ENCODE measurements around the gene HCRTR1.

The HCRTR1 gene

GRCh38 chr1:31587720-31588423 is 29.6 kb upstream of the HCRTR1 start:
- DNase-seq (ENCODE audit: low read depth), result peak; percentile 30
- H3K4me3 ChIP-seq (ENCODE audit: control insufficient read depth, low read depth, low read length), result no peak overlapping the region
- peak; percentile 57 for TF ChIP-seq CTCF (conservative IDR thresholded peaks at IDR 0.05; ENCODE audit: control insufficient read depth, insufficient read depth, low read depth, low read length)

- no peak for TF ChIP-seq CTCF (conservative IDR thresholded peaks at IDR 0.05; ENCODE audit: control insufficient read depth, insufficient read depth, low read depth, low read length)
- H3K4me3 ChIP-seq (ENCODE audit: control insufficient read depth, low read depth, low read length), result peak overlapping the region; percentile 29
These were observed 28.6 kb upstream of the HCRTR1 start for GRCh38 chr1:31588751-31589515.

GRCh38 chr1:31591425-31592093 is 25.9 kb upstream of the HCRTR1 start:
- H3K4me3 ChIP-seq (ENCODE audit: control insufficient read depth, low read depth, low read length), result no peak overlapping the region
- TF ChIP-seq CTCF (conservative IDR thresholded peaks at IDR 0.05; ENCODE audit: control insufficient read depth, insufficient read depth, low read depth, low read length), result no peak
- no peak for DNase-seq (ENCODE audit: low read depth)

More at GRCh38 chr1:31588751-31589515, 28.6 kb upstream of the HCRTR1 start:
- DNase-seq (ENCODE audit: low read depth), result no peak

GRCh38 chr1:31592132-31592531 is 25.4 kb upstream of the HCRTR1 start:
- H3K4me3 ChIP-seq (ENCODE audit: control insufficient read depth, low read depth, low read length), result no peak overlapping the region
- no peak for DNase-seq (ENCODE audit: low read depth)
- no peak for TF ChIP-seq CTCF (conservative IDR thresholded peaks at IDR 0.05; ENCODE audit: control insufficient read depth, insufficient read depth, low read depth, low read length)

- H3K4me3 ChIP-seq (ENCODE audit: control insufficient read depth, low read depth, low read length), result no peak overlapping the region
These were observed 24.3 kb upstream of the HCRTR1 start for GRCh38 chr1:31593136-31593665.

More at GRCh38 chr1:31593136-31593665, 24.3 kb upstream of the HCRTR1 start:
- no peak for TF ChIP-seq CTCF (conservative IDR thresholded peaks at IDR 0.05; ENCODE audit: control insufficient read depth, insufficient read depth, low read depth, low read length)
- no peak for DNase-seq (ENCODE audit: low read depth)
